Islet precursor cell (in vitro differentiated cells): ENCODE results near the gene PPME1.

Experiments used
- DNase-seq: peaks from one replicate; pipeline ENCODE4 v3.0.0-alpha.2; 2018

PPME1 gene

GRCh38 chr11:74233683-74234082 lies 62.6 kb downstream of the PPME1 start:
- DNase-seq = no peak

- DNase-seq = no peak
These were observed 64.0 kb downstream of the PPME1 start for GRCh38 chr11:74235121-74235520.

- no peak for DNase-seq
These were observed 66.5 kb downstream of the PPME1 start for GRCh38 chr11:74237541-74237940.

GRCh38 chr11:74238243-74238642 lies 67.2 kb downstream of the PPME1 start:
- DNase-seq = no peak

GRCh38 chr11:74248469-74248868 lies 77.4 kb downstream of the PPME1 start:
- no peak for DNase-seq

- no peak for DNase-seq
These were observed 78.4 kb downstream of the PPME1 start for GRCh38 chr11:74249496-74249895.

GRCh38 chr11:74253361-74253760 lies 82.3 kb downstream of the PPME1 start:
- no peak for DNase-seq

DNA sequence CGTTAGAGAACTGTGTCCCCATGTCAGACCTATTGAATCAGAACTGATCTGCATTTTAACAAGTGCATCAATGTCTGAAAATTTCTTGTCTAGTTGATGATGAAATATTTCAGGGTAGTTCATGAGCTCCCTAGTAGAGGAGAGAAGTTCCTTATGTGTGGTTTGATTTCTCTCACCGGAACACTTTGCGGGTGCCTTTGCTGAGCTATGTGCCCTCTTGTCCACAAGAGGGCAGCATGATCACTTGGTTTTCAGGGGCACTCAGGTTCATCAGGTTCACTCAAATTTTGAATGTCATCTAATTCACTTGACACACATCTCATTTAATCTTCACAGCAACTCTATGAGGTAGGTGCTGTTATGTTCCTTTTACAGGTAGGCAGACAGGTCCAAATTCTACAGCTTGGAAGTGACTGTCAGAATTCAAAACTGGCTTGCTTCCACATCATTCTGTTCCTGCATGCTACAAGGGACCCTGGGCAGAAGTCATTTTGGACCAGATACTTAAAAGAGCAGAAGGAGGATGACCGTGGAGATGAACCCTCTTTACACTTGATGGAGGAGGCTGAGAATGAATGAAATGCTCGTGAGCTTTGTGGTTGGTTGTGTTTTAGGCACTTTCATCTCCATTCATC lies 84.8 kb downstream of the PPME1 start:
- peak; percentile 67 for DNase-seq

GRCh38 chr11:74256378-74257133 lies 85.5 kb downstream of the PPME1 start:
- DNase-seq = no peak

DNA sequence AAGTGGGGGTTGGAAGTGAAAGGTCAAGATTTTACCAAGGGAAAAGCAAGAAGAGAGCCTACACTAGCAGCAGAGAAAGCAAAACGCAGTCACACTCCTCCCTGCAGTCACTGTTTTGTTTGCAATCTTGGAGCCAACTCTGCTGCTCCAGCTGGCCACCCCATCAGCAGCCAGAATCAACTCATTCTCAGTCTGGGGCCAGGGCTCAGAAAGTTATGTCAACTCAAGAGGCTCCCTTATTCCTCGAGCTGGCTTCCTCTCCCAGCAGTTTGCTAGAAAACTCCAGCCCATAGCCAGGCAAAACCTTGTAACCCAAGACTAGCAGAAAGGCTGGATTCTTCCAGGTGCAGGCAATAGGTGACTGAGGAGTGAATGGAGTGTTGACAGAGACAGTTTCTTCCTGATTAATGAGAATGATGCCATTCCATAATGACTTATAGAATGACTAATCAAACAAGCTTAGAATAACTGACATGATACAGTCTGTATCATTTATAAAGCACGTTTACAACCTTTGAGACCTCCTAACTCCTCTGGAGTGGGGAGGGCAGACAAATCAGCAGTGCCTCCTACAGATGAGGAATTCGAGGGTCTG lies 87.0 kb downstream of the PPME1 start:
- no peak for DNase-seq

- no peak for DNase-seq
These were observed 91.6 kb downstream of the PPME1 start for GRCh38 chr11:74262725-74263124.

GRCh38 chr11:74265256-74265655 lies 94.2 kb downstream of the PPME1 start:
- peak; percentile 89 for DNase-seq

GRCh38 chr11:74267014-74267413 lies 95.9 kb downstream of the PPME1 start:
- peak; percentile 51 for DNase-seq

- no peak for DNase-seq
These were observed 97.4 kb downstream of the PPME1 start for GRCh38 chr11:74268456-74268855.

GRCh38 chr11:74269161-74269811 lies 98.2 kb downstream of the PPME1 start:
- DNase-seq = peak; percentile 27

DNA sequence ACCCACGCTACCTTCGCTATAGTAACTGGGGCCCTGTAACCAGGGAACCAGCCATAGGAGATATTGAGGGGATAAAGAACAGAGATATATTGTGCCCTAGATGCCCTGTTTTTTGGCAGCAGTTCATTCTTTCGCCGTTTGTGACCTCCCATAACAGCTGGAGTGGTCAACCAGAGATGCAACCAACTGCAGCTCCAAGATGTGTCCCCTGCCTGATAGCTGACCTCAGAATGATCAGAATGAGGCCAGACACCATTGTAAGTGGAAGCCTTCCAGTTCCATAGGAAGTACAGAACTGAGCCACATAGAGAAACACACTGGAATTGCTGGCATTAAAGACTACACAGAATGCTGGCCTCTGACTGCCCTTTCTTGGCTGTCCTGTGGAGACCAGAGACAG lies 101.2 kb downstream of the PPME1 start:
- peak; percentile 22 for DNase-seq

GRCh38 chr11:74276581-74276980 lies 105.5 kb downstream of the PPME1 start:
- no peak for DNase-seq

DNA sequence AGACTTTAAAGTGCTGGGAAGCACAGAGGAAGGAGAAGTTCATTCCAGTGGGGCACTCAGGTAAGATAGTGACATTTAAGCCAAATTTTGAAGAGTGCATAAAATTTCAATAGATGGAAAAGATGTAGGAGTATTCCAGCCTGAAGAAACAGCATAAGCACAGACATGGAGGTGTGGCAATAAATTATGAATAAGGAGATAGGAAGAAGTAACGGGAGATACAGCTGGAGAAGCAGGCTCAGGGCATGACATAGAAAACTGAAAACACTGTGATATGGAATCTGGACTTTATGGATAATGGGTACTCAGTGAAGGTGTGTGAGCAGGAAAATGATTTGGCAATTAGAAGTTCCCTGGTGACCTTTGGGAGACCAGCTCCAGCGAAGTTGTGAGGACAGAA lies 107.0 kb downstream of the PPME1 start:
- no peak for DNase-seq

DNA sequence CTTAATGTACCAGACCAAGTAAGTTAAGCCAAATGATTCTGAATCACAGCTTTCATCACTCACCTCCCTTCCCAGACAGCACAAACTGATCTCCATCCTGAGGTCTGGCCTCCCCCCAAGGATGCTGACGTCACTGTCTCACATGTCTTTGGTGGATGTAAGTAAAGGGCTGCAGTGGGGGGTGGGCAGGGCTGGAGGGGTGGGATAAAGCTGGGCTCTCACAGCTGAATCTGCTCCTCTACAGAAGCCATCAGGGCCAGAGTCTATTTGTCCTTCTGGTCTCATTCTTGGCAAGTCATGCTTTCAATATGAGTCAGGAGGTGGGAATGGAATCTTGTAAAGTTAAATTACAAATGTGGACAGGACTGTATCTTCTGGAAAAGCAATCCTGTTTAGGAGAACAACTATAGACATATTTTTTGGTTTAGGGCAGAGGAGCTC lies 107.7 kb downstream of the PPME1 start:
- peak; percentile 82 for DNase-seq

GRCh38 chr11:74279256-74279655 lies 108.2 kb downstream of the PPME1 start:
- no peak for DNase-seq

DNA sequence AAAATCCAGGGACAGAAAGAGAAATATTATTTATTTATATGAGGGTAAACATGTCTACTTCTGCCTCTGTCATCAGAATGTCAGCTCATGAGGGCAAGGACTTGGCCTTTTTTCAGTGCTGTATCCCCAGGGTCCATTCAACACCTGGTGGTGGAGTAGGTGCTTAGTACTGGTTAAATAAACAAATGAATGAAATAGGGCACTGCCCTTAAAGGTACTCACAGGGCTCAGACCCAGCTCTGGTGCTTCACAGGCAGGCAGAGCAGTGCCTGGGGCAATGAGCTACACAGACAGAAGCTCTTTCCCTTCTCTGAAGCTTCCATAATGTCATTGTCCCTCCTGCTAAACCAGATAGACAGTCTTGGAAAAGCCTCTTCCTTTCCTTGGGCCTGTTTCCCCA lies 109.4 kb downstream of the PPME1 start:
- DNase-seq = no peak

DNA sequence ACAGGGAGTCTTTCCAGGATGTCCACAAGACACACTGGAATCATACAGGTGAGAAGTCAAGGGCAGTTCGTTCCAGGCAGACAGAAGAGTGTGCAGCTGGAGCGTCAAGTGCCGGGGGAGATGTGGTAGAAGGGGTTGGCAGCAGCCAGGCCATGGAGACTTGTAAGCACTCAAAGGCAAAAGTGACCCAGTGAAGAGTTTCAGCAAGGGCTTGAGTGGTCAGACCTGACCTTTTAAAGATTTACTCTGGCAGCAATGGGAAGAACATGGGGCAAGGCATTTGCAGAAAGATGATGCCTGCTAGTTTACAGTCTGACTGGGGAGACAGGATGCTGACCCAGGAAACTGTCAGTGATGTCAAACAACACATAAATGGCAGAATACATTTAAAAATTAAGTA lies 111.3 kb downstream of the PPME1 start:
- no peak for DNase-seq

DNA sequence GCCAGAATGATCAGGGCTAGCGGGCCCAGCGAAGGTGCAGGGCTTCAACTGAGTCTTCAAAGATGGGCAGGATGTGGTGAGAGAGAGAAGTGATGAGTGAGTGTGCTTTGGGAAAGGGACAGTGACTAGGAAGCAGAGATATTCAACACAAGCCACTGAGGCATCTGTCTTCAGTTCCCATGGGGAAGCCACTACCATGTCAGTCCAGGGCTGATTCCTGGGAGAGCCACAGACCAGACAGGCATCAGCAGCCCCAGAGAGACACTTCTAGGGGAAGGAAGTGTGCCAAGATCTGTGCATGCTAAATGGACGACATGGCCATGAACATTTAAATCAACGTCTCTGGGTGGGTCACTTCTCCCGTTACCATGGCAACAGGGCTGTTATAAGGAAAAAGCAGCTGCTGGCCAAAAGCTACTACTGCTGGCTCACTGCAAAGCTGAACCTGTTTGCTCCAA lies 111.9 kb downstream of the PPME1 start:
- DNase-seq = no peak
